Muscle layer of duodenum (tissue), 2 donors: Measurements from ENCODE around the gene EPHB6.

Experiments used
- H3K27ac ChIP-seq: one replicate; pipeline ENCODE4 v1.7.0; 2013; ENCODE audit warnings: mild to moderate bottlenecking, low read length
- H3K27me3 ChIP-seq: one replicate; pipeline ENCODE4 v1.7.0; 2013; ENCODE audit warnings: low read depth, mild to moderate bottlenecking, control low read depth, low read length
- H3K36me3 ChIP-seq, 2 donors: one replicate each; pipeline ENCODE4 v1.7.0; 2013; ENCODE audit warnings: low read length in 2 of 2, control low read depth in 1 of 2, mild to moderate bottlenecking in 1 of 2; ENCODE audit not compliant: insufficient read depth in 2 of 2, control insufficient read depth in 1 of 2
- H3K4me1 ChIP-seq, 2 donors: one replicate each; pipeline ENCODE4 v1.7.0; 2013; ENCODE audit warnings: low read length in 2 of 2, mild to moderate bottlenecking in 2 of 2, control low read depth in 1 of 2, moderate library complexity in 1 of 2; ENCODE audit not compliant: insufficient read depth in 2 of 2, control insufficient read depth in 1 of 2
- H3K4me3 ChIP-seq, 2 donors: one replicate each; pipeline ENCODE4 v1.7.0; 2013; ENCODE audit warnings: low read length in 2 of 2, low read depth in 1 of 2, mild to moderate bottlenecking in 1 of 2
- H3K9me3 ChIP-seq, 2 donors: one replicate each; pipeline ENCODE4 v1.7.0; 2013; ENCODE audit warnings: low read length in 2 of 2, control low read depth in 1 of 2, mild to moderate bottlenecking in 1 of 2; ENCODE audit not compliant: control insufficient read depth in 1 of 2
- donor health status: healthy.

The EPHB6 gene

DNA sequence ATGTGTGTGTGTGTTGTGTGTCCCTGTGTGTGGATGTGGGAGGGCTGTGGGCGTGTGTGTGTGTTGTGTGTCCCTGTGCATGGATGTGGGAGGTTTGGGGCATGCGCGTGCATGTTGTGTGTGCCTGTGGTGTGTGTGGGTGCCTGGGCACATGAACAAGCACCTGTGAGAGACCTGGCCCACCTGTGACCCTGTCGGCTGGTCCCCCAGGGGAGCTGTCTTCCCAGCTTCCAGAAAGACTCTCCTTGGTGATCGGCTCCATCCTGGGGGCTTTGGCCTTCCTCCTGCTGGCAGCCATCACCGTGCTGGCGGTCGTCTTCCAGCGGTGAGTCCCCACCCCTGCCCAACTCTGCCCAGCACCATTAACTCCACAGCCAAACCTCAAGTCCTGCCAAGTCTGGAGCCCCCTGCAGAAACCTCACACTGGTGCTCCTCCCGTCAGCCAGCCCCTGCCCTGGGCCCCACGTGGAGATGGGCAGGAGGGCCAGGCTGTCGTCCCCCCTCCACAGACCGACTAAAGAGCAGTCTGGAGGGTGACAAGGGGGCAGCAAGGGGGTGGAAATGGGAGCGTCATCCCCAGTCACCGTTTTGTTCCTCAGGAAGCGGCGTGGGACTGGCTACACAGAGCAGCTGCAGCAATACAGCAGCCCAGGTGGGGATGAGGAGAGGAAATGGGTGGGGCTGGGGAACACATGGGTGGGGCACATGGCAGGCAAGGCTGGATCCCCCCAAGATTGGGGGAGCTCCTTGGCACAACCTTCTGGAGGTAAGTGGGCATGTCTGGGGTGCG, 12.7 kb downstream of the EPHB6 start:
- Histone ChIP-seq H3K27me3 (no peaks in the 10 kb centered on the region), H3K36me3 (no peaks in the 10 kb centered on the region)

DNA sequence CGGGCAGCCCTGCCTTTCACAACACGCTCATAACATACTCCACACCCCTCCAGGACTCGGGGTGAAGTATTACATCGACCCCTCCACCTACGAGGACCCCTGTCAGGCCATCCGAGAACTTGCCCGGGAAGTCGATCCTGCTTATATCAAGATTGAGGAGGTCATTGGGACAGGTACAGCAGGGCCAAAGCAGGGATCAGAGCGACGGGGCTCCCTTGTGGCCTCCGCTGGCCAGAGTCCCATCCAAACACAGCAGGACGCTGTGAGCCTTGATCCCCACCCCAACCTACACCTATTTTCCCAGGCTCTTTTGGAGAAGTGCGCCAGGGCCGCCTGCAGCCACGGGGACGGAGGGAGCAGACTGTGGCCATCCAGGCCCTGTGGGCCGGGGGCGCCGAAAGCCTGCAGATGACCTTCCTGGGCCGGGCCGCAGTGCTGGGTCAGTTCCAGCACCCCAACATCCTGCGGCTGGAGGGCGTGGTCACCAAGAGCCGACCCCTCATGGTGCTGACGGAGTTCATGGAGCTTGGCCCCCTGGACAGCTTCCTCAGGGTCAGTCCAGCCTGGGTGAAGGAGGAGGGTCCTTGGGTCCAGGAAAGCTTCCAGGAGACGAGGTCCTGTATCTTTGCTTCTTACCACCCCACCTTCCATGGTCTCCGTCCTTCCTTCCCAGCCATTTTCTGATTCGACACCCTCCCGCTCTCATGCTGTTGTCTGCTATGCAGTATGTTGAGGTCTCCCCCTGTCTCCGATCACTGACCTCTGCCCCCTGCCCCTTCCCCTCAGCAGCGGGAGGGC, 13.5 kb downstream of the EPHB6 start:
- Histone ChIP-seq H3K36me3 (no peaks in the 10 kb centered on the region), H3K4me3 (no peak overlapping the region), H3K9me3 (no peaks in the 10 kb centered on the region), H3K4me1 (no peaks in the 10 kb centered on the region), H3K27ac (no peak overlapping the region), H3K27me3 (no peaks in the 10 kb centered on the region)

More for the DNA sequence above, 12.7 kb downstream of the EPHB6 start:
- H3K4me1 ChIP-seq: no peaks in the 10 kb centered on the region
- no peak overlapping the region for H3K27ac ChIP-seq
- no peaks in the 10 kb centered on the region for H3K9me3 ChIP-seq
- H3K4me3 ChIP-seq: no peak overlapping the region

DNA sequence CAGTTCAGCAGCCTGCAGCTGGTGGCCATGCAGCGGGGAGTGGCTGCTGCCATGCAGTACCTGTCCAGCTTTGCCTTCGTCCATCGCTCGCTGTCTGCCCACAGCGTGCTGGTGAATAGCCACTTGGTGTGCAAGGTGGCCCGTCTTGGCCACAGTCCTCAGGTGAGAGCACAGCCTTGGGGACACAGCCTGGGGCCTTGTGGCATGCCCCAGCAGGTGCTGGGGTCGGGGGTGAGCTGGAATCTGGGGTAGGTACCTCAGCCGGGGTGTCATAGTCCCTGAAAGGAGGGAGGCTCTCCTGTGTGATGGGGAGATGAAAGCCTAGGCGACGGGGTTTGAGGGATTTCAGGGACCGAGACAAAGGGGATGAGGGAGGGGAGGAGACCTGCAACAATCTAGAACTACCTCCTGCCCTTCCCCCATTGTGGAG, 14.1 kb downstream of the EPHB6 start:
- H3K9me3 ChIP-seq: no peaks in the 10 kb centered on the region
- no peaks in the 10 kb centered on the region for H3K36me3 ChIP-seq
- no peaks in the 10 kb centered on the region for H3K27me3 ChIP-seq
- no peaks in the 10 kb centered on the region for H3K4me1 ChIP-seq
- no peak overlapping the region for H3K27ac ChIP-seq
- H3K4me3 ChIP-seq: no peak overlapping the region

DNA sequence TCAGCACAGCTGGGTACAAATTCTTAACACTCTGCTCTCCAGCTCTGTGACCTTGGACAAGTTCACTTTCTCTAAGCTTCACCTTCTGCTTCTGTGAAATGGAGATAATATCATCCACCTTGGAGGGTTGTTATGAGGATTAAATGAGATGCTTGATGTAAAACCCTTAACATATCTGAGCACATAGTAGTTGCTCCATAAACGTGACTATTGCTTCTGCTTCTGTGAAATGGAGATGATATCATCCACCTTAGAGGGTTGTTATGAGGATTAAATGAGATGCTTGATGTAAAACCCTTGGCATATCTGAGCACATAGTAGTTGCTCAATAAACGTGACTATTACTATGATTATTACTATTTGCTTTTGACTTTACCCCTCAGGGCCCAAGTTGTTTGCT, 14.6 kb downstream of the EPHB6 start:
- no peaks in the 10 kb centered on the region for H3K36me3 ChIP-seq
- no peaks in the 10 kb centered on the region for H3K4me1 ChIP-seq
- no peak overlapping the region for H3K27ac ChIP-seq
- H3K4me3 ChIP-seq: no peak overlapping the region
- no peaks in the 10 kb centered on the region for H3K9me3 ChIP-seq
- H3K27me3 ChIP-seq: no peaks in the 10 kb centered on the region

DNA sequence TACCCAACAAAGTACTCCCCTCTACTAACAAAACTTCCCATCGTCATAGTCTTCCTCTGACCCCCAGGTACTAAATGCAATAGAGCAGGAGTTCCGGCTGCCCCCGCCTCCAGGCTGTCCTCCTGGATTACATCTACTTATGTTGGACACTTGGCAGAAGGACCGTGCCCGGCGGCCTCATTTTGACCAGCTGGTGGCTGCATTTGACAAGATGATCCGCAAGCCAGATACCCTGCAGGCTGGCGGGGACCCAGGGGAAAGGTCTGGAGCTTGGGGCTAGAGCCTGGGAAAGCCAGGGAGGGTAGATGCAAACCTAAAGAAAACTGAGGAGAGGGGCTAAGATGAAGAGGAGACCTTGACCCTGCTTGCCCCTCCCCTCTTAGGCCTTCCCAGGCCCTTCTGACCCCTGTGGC, 15.3 kb downstream of the EPHB6 start:
- Histone ChIP-seq H3K9me3 (no peaks in the 10 kb centered on the region), H3K27me3 (no peaks in the 10 kb centered on the region), H3K4me3 (no peak overlapping the region), H3K27ac (no peak overlapping the region), H3K4me1 (no peaks in the 10 kb centered on the region), H3K36me3 (no peaks in the 10 kb centered on the region)

DNA sequence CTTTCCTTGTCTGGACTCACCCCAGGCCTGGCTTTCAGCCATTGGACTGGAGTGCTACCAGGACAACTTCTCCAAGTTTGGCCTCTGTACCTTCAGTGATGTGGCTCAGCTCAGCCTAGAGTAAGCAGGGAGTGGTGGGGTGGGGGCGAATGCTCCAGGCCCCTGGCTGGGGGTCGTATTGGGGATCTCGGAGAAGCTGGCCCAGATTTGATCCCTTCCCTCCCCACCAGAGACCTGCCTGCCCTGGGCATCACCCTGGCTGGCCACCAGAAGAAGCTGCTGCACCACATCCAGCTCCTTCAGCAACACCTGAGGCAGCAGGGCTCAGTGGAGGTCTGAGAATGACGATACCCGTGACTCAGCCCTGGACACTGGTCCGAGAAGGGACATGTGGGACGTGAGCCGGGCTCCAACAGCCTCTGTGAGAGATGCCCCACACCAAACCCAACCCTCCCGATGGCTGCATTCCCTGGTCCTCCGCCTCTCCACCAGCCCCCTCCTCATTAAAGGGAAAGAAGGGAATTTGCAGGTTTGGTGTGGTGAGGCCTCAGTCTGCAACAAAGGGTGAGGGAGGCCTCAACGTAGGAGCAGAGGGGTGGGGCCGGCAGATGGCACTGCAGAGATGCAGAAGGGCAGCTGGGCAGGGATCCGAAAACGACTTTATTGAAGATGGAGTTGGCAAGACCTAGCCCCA, 15.8 kb downstream of the EPHB6 start:
- Histone ChIP-seq H3K4me3 (no peak overlapping the region), H3K4me1 (no peaks in the 10 kb centered on the region), H3K27me3 (no peaks in the 10 kb centered on the region), H3K36me3 (no peaks in the 10 kb centered on the region), H3K9me3 (no peaks in the 10 kb centered on the region), H3K27ac (no peak overlapping the region)

DNA sequence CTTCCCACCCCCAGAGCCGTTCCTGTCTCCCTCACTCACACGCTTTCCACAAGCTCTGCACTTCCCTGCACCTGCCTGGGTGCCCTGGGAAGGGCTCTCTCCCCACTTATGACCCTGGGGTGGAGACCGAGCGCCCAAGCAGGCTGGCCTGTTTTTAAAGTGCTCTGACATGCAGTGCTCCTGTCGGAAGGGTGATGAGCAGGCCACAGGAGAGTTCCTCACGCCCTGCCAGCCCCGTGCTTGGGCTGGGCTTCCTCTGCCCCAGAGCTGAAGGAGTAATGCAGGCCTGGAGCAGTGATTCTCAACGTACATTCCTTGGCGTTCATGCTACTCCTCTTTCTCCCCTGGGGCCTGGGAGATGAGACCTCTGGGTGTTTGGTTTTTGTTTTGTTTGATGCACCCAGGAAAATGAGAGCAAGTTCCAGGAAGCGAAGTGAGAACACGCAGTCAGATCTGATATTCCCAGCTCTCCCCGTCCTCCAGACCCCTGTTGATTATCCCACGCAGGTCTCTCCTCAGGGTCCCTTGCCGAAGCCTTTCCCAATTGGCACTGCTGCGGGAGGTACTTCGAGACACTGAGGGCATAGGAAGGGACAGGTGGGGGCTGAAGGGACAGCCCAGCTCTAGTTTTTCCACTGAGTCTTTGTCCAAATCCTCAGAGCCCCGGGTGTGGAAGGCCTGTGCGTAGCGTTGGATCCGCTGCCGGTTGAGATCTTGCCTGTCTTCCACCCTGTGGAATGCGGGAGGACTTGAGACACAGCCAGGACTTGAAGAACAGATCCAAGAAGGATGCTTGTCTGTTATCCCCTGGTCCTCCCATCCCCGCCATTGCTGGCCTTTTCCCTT, 16.6 kb downstream of the EPHB6 start:
- H3K4me3 ChIP-seq: no peak overlapping the region
- H3K27ac ChIP-seq: no peak overlapping the region
- H3K9me3 ChIP-seq: no peaks in the 10 kb centered on the region
- H3K27me3 ChIP-seq: no peaks in the 10 kb centered on the region
- H3K4me1 ChIP-seq: no peaks in the 10 kb centered on the region
- no peaks in the 10 kb centered on the region for H3K36me3 ChIP-seq

DNA sequence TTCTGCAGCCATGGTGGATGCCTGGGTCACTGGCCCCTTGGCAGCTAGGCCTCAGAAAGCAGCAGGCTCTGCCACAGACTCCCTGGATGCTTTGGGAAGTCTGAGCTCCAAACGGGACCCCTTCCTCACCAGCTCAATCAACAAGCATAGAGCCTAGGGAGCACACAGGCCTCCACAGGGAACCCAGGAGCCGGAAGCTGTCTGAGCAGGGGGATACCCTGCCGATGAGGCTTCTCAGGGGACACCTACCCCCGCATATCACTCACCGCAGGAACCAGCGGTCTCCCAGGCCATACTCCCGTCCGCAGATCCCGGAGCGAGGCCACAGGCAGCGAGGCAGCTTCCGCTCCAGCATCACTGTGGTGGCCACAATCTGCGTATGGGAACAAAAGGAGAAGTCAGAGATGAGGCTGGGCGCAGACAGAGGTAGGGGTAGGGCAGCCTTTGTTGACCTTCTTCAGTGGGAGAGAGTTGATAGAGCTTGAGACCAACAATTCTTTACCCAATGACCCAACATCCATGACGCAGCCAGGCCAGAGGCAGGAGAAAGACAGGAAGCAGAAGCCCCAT, 17.3 kb downstream of the EPHB6 start:
- H3K27ac ChIP-seq: no peak overlapping the region
- H3K36me3 ChIP-seq: no peaks in the 10 kb centered on the region
- no peak overlapping the region for H3K4me3 ChIP-seq
- H3K9me3 ChIP-seq: no peaks in the 10 kb centered on the region
- H3K27me3 ChIP-seq: no peaks in the 10 kb centered on the region
- no peaks in the 10 kb centered on the region for H3K4me1 ChIP-seq

DNA sequence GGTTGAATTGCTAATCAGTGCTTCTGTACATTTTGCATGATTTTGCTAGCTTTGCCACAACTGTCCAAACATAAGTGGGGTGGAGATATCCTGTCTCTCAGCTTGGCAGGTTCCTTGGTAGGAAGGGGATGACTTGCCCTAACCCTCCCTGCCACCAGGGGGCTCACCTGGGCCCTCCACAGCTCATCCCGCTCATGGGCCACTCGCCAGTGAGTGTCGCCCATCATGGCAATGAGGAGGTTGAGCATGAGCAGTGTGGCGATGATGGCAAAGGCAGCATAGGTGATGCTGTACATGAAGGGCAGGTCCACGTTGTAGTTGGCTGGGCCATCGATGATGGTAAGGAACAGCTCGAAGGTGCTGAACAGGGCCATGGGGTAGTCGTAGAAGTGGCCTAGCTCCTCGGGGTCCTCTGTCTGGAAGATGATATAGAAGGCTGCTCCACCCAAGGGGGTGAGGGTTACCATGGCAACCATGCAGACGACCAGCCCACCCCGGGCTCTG, 18.5 kb downstream of the EPHB6 start:
- Histone ChIP-seq H3K4me1 (no peaks in the 10 kb centered on the region), H3K9me3 (no peaks in the 10 kb centered on the region), H3K4me3 (no peak overlapping the region), H3K27ac (no peak overlapping the region), H3K27me3 (no peaks in the 10 kb centered on the region), H3K36me3 (no peaks in the 10 kb centered on the region)

DNA sequence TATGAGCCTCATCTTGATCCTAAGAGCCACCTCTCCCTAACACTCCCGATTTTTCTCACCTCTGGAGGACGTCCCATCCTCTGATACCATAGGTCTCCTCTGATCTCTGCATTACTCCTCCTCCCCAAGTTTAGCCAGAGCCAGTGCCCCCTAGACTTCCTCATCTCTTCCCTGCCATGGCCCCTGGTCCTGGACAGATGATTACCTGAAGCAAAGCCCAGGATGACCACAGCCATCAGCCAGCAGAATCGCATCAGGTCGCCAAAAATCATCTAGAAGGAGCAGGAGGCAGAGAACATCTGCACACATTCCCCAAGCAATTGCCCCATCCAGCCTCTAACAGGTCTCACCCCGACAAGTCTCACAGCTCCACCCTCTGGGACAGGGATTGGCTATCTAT, 19.0 kb downstream of the EPHB6 start:
- Histone ChIP-seq H3K9me3 (no peaks in the 10 kb centered on the region), H3K27me3 (no peaks in the 10 kb centered on the region), H3K4me3 (no peak overlapping the region), H3K4me1 (no peaks in the 10 kb centered on the region), H3K27ac (no peak overlapping the region), H3K36me3 (no peaks in the 10 kb centered on the region)
